ENCODE measurements around the gene HSDL1.
"Not testable (repeated sequence)": the region's sequence is repeated elsewhere in the genome, so short reads cannot be mapped to it uniquely, and the experiment has no call there.

The HSDL1 gene

GRCh38 chr16:84137769-84138357 is 7.1 kb downstream of the HSDL1 start:
- DNase-seq = no peak

GRCh38 chr16:84137287-84137686 is 7.7 kb downstream of the HSDL1 start:
- DNase-seq = no peak

- no peak for DNase-seq
Measured at GRCh38 chr16:84136331-84137125, 8.4 kb downstream of the HSDL1 start.

GRCh38 chr16:84132527-84133285 is 12.3 kb downstream of the HSDL1 start:
- no peak for DNase-seq

GRCh38 chr16:84131117-84131516 is 13.9 kb downstream of the HSDL1 start:
- DNase-seq = no peak

GRCh38 chr16:84124257-84125073 is 20.5 kb downstream of the HSDL1 start:
- no peak for DNase-seq

- DNase-seq = no peak
Measured at GRCh38 chr16:84121007-84121406, 24.0 kb downstream of the HSDL1 start.

- no peak for DNase-seq
Measured at GRCh38 chr16:84120023-84120422, 25.0 kb downstream of the HSDL1 start.

GRCh38 chr16:84119368-84119767 is 25.6 kb downstream of the HSDL1 start:
- DNase-seq = no peak

GRCh38 chr16:84118315-84118714 is 26.7 kb downstream of the HSDL1 start:
- not testable (repeated sequence) for DNase-seq

- DNase-seq = no peak
Measured at GRCh38 chr16:84117494-84117843, 27.5 kb downstream of the HSDL1 start.

- DNase-seq = peak; percentile 91
Measured at GRCh38 chr16:84116720-84117493, 28.1 kb downstream of the HSDL1 start, which contains the start of gene MBTPS1. Gene MBTPS1 (minus strand): TSS chr16:84116942. CDS start chr16:84101783, 15,159 bp downstream.

GRCh38 chr16:84115919-84116719 is 28.9 kb downstream of the HSDL1 start:
- no peak for DNase-seq

GRCh38 chr16:84111949-84112348 is 33.0 kb downstream of the HSDL1 start:
- DNase-seq = not testable (repeated sequence)

- no peak for DNase-seq
Measured at GRCh38 chr16:84111525-84111924, 33.5 kb downstream of the HSDL1 start.

- no peak for DNase-seq
Measured at GRCh38 chr16:84110527-84110926, 34.5 kb downstream of the HSDL1 start.

GRCh38 chr16:84109598-84110335 is 35.2 kb downstream of the HSDL1 start:
- DNase-seq = no peak

- DNase-seq = no peak
Measured at GRCh38 chr16:84107921-84108320, 37.1 kb downstream of the HSDL1 start.

GRCh38 chr16:84105948-84106740 is 38.8 kb downstream of the HSDL1 start:
- no peak for DNase-seq
